Activated CD4-positive, alpha-beta T cell treated with anti-CD3 and anti-CD28 coated beads for 36 hours (primary cell): Measurements from ENCODE around the gene MAPRE2. TPM values are rescaled to one million over a fixed set of nuclear protein-coding genes. Genes with fewer than 3 reads are reported as not detected.
"Not testable (repeated sequence)": the region's sequence is repeated elsewhere in the genome, so short reads cannot be mapped to it uniquely, and the experiment has no call there.

Source experiments
- ATAC-seq: fragments of 200-7000 bp; cut with Tn5 transposase; one replicate; pipeline ENCODE4 v1.10.0; 2021; ENCODE audit warnings: mild to moderate bottlenecking, moderate library complexity
- CTCF ChIA-PET: fragments of 350-600 bp; sonication (Branson Sonifier 250); formaldehyde crosslinking; loops from one replicate; lab custom pipeline; 2021; ENCODE audit warnings: antibody characterized with exemption; lab: Charles Lee
- POLR2A ChIA-PET: fragments of 350-600 bp; sonication (Branson Sonifier 250); formaldehyde crosslinking; loops from one replicate; lab custom pipeline; 2021; ENCODE audit warnings: antibody characterized with exemption, inconsistent platforms; lab: Charles Lee
- DNase-seq: peaks from one replicate; pipeline ENCODE4 v3.0.0-alpha.2; 2020
- H3K27ac Mint-ChIP-seq: one replicate; pipeline ENCODE4 v1.8.0; 2021; ENCODE audit warnings: mixed read lengths
- H3K27me3 Mint-ChIP-seq: one replicate; pipeline ENCODE4 v1.8.0; 2021; ENCODE audit warnings: mixed read lengths
- H3K36me3 Mint-ChIP-seq: one replicate; pipeline ENCODE4 v1.8.0; 2021; ENCODE audit warnings: low read depth, mixed read lengths
- H3K4me1 Mint-ChIP-seq: one replicate; pipeline ENCODE4 v1.8.0; 2021; ENCODE audit warnings: mixed read lengths
- H3K4me3 Mint-ChIP-seq: one replicate; pipeline ENCODE4 v1.8.0; 2021; ENCODE audit warnings: mild to moderate bottlenecking, moderate library complexity, mixed read lengths
- H3K9me3 Mint-ChIP-seq: one replicate; pipeline ENCODE4 v1.8.0; 2021; ENCODE audit warnings: low read depth, mixed read lengths
- intact Hi-C, 2 experiments: fragments of 100-400 bp; cut with DNase I in 1 of 2; cut with micrococcal nuclease in 1 of 2; formaldehyde crosslinking; loops; one replicate each; pipeline versions ENCODE4 v1.14.2 to v1.15.1; 2022 to 2024; cut with DNase I, micrococcal nuclease
- total RNA-seq, 2 experiments: library from RNA; stranded (reverse); gene quantifications; one replicate each; pipeline ENCODE4 v1.2.3, GENCODE V29; 2021

Gene MAPRE2
- total RNA-seq, 2 experiments from 2014 or later: 59.4 to 83.8 TPM

GRCh38 chr18:35167857-35168256 lies 126.6 kb downstream of the MAPRE2 start:
- no peaks in the 10 kb centered on the region for H3K9me3 Mint-ChIP-seq
- ChIA-PET CTCF (no interaction called here), POLR2A (no interaction called here)
- DNase-seq (no peak), ATAC-seq (no peak)
- H3K36me3 Mint-ChIP-seq: no peaks in the 10 kb centered on the region
- H3K27me3 Mint-ChIP-seq: no peaks in the 10 kb centered on the region
- no peak overlapping the region for H3K4me3 Mint-ChIP-seq
- H3K27ac Mint-ChIP-seq: no peak overlapping the region
- peaks cover 19% of the 10 kb centered on the region for H3K4me1 Mint-ChIP-seq
- intact Hi-C loops: no loop called here

- POLR2A ChIA-PET, DNase-seq, H3K27ac Mint-ChIP-seq, H3K27me3 Mint-ChIP-seq, H3K36me3 Mint-ChIP-seq, intact Hi-C loops, H3K9me3 Mint-ChIP-seq, H3K4me3 Mint-ChIP-seq, ATAC-seq: not testable (repeated sequence)
- peaks cover 33% of the 10 kb centered on the region for H3K4me1 Mint-ChIP-seq
- CTCF ChIA-PET: interaction anchor here (1.2 kb wide), 1 partner anchor 11 kb away, joined by 4 read pairs; no protein-coding TSS in a partner anchor
Observed at GRCh38 chr18:35170323-35170722, 129.1 kb downstream of the MAPRE2 start.

GRCh38 chr18:35171315-35171987 lies 130.2 kb downstream of the MAPRE2 start:
- H3K9me3 Mint-ChIP-seq: peaks cover 7% of the 10 kb centered on the region
- CTCF ChIA-PET: interaction anchor here (0.8 to 1.2 kb wide), 2 partner anchors 13 to 165 kb away, joined by 4 to 5 read pairs; no protein-coding TSS in a partner anchor

DNA sequence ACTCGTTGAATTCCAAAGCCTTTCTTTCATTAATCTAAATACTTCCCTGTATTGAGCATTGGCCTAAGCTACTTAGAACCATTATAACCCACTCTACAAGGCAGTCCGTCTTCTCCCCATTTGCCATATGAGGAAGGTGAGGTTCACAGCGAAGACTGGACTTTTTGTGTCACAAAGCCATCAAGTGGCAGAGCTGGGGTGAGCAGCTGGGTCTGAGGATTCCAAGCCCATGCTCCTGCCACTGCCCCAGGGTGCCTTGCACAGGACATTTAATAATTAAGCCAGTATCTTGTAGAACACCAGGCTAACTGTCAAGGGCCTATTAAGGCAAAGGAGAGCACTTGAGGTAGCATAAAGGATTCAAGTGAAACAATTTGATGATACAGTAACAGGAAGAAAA lies 130.8 kb downstream of the MAPRE2 start:
- no peaks in the 10 kb centered on the region for H3K36me3 Mint-ChIP-seq
- H3K9me3 Mint-ChIP-seq: peaks cover 9% of the 10 kb centered on the region
- intact Hi-C loops: no loop called here
- CTCF ChIA-PET: interaction anchor here (0.8 to 1.2 kb wide), 2 partner anchors 14 to 166 kb away, joined by 4 to 5 read pairs; no protein-coding TSS in a partner anchor
- ATAC-seq (no peak), DNase-seq (no peak)
- POLR2A ChIA-PET: no interaction called here
- H3K4me3 Mint-ChIP-seq: no peak overlapping the region
- peak overlapping the region; percentile 16 for H3K27ac Mint-ChIP-seq
- peaks cover 33% of the 10 kb centered on the region for H3K4me1 Mint-ChIP-seq
- H3K27me3 Mint-ChIP-seq: no peaks in the 10 kb centered on the region

More at GRCh38 chr18:35171315-35171987, 130.2 kb downstream of the MAPRE2 start:
- DNase-seq: no peak
- no peaks in the 10 kb centered on the region for H3K36me3 Mint-ChIP-seq
- ATAC-seq: peak; percentile 76
- H3K4me3 Mint-ChIP-seq: no peak overlapping the region
- intact Hi-C loops: no loop called here
- no peaks in the 10 kb centered on the region for H3K27me3 Mint-ChIP-seq
- POLR2A ChIA-PET: interaction anchor here (0.5 kb wide), 1 partner anchor 305 kb away, joined by 6 read pairs; no protein-coding TSS in a partner anchor
- peak overlapping the region; percentile 45 for H3K27ac Mint-ChIP-seq
- H3K4me1 Mint-ChIP-seq: peaks cover 33% of the 10 kb centered on the region

DNA sequence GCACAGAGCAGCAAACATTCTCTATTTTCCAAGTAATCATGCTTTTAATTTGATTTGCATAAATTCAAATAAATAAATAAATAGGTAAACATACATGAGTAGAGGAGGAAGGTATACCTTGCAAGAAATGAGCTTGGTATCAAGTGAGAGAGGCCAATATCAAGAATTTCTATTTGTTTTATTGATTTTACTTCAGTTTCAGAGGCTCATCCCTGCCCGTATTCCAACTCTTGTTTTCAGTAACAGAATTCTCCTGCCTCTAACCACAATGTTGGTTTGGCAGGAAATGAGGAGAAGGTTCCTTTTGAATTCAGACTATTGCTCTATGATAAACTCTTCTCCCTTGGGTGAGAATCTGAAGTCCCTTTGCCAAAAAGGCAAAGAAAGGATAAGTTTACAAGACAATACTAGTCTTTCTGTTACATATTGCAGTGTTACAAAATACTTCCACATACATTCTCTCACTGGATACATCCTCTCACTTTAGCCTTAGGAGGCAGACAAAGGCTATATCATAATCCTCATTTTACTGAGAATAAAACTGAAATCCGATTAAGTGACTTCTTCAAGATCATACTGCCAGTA lies 131.3 kb downstream of the MAPRE2 start:
- ATAC-seq (no peak), DNase-seq (no peak)
- no peaks in the 10 kb centered on the region for H3K27me3 Mint-ChIP-seq
- no peaks in the 10 kb centered on the region for H3K36me3 Mint-ChIP-seq
- ChIA-PET CTCF (no interaction called here), POLR2A (no interaction called here)
- H3K27ac Mint-ChIP-seq: peak overlapping the region; percentile 24
- peaks cover 33% of the 10 kb centered on the region for H3K4me1 Mint-ChIP-seq
- H3K9me3 Mint-ChIP-seq: peaks cover 10% of the 10 kb centered on the region
- intact Hi-C loops: no loop called here
- no peak overlapping the region for H3K4me3 Mint-ChIP-seq

DNA sequence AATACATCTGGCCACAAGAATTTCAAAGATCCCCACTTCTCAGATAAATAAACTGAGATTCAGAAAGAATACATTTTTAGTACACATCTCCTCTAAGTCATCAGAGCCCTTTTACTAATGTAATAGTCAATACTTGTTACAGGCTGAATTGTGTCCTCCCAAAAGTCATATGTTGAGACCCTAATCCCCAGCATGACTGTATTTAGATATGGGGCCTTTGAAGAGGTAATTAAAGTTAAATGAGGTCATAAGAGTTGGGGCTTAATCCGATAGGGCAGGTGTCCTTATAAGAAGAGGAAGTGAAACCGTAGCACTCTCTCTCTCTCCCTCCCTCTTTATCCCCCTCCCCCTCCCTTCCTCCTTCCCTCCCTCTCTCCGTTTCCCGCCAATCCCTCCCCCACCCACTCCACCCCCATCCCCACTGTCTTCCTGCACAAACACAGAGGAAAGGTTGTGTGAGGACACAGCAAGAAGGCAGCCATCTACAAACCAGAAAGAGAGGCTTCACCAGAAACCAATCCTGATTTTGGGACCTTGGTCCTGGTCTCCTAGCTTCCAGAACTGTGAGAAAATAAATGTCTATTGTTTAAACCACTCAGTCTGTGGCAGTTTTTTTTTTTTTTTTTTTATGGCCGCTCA lies 133.0 kb downstream of the MAPRE2 start:
- ATAC-seq: peak; percentile 50
- Mint-ChIP-seq H3K4me3 (no peak overlapping the region), H3K36me3 (no peaks in the 10 kb centered on the region), H3K27ac (peak overlapping the region; percentile 43), H3K4me1 (peaks cover 33% of the 10 kb centered on the region), H3K27me3 (no peaks in the 10 kb centered on the region), H3K9me3 (peaks cover 11% of the 10 kb centered on the region)
- POLR2A ChIA-PET: no interaction called here
- CTCF ChIA-PET: interaction anchor here (0.6 to 0.7 kb wide), 2 partner anchors 9 to 14 kb away, joined by 4 read pairs; no protein-coding TSS in a partner anchor
- intact Hi-C loops: no loop called here
- DNase-seq: peak; percentile 22

- intact Hi-C loops: no loop called here
- H3K27ac Mint-ChIP-seq: peak overlapping the region; percentile 30
- peaks cover 11% of the 10 kb centered on the region for H3K9me3 Mint-ChIP-seq
- peaks cover 33% of the 10 kb centered on the region for H3K4me1 Mint-ChIP-seq
- ChIA-PET CTCF (interaction anchor here (0.7 kb wide), 1 partner anchor 8 kb away, joined by 4 read pairs; no protein-coding TSS in a partner anchor), POLR2A (no interaction called here)
- no peaks in the 10 kb centered on the region for H3K27me3 Mint-ChIP-seq
- H3K4me3 Mint-ChIP-seq: no peak overlapping the region
- no peaks in the 10 kb centered on the region for H3K36me3 Mint-ChIP-seq
- no peak for ATAC-seq
- DNase-seq: no peak
Observed at GRCh38 chr18:35174745-35175144, 133.5 kb downstream of the MAPRE2 start.

DNA sequence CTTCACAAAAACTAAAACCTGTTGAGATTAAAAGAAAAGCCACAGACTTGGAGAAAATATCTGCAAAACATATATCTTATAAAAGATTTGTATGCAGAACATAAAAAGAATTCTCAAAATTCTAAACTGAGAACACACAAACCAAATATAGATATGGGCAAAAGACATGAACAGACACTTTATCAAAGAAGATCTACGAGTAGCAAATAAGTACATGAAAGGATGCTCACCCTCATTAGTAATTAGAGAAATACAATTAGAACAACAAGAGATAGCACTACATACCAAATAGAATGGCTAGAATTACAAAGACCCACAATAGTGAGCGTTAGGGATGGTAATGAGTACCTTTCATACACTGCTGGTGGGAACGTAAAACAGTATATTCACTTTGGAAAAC lies 135.7 kb downstream of the MAPRE2 start:
- Mint-ChIP-seq H3K27me3 (no peaks in the 10 kb centered on the region), H3K36me3 (no peaks in the 10 kb centered on the region), H3K4me1 (peaks cover 22% of the 10 kb centered on the region), H3K27ac (no peak overlapping the region), H3K9me3 (peaks cover 11% of the 10 kb centered on the region), H3K4me3 (no peak overlapping the region)
- CTCF ChIA-PET: interaction anchor here (1.2 to 1.4 kb wide), 2 partner anchors 10 to 15 kb away, joined by 4 read pairs; no protein-coding TSS in a partner anchor
- intact Hi-C loops: no loop called here
- POLR2A ChIA-PET: no interaction called here
- DNase-seq: no peak
- no peak for ATAC-seq

DNA sequence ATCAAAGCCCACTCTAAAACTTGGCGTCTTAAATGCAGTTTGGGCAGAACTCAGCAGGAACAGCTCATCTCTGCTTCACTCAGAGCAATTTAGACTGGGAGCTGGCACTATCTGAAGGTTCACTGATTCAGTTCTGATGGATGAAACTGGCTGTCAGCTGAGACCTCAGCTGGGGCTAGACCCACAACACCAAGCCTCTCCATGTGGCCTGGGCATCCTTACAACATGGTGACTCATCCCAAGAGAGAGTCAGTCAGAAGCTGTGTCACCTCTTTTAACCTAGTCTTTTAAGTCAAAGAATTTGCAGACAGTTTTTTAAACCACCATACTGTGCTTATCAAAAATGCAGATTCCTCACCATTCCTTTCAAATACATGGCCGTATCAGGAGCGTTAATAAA lies 137.0 kb downstream of the MAPRE2 start:
- peak; percentile 95 for ATAC-seq

DNA sequence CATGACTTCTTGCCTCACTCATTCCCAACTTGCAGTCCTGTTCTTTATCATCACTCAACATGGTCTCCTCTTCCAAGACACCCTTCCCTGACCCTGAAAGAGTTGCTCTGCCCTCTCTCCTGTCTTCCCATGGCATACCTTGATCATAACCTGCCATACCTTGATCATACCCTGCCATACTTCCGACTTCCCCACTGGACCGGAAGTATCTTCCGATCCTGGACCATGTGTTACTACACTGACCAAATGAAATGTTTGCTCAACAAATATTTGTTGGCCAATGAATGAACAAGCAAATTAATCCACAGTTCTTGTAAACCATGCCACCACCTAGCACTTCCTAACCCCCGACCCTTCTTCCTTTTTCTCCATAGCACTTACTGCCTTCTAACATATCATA lies 138.7 kb downstream of the MAPRE2 start:
- DNase-seq: no peak
- intact Hi-C loops: no loop called here
- ATAC-seq: no peak
- no peak overlapping the region for H3K27ac Mint-ChIP-seq
- CTCF ChIA-PET: no interaction called here
- H3K36me3 Mint-ChIP-seq: no peaks in the 10 kb centered on the region
- H3K4me3 Mint-ChIP-seq: no peak overlapping the region
- peaks cover under 1% of the 10 kb centered on the region for H3K4me1 Mint-ChIP-seq
- POLR2A ChIA-PET: no interaction called here
- H3K9me3 Mint-ChIP-seq: peaks cover 8% of the 10 kb centered on the region
- H3K27me3 Mint-ChIP-seq: no peaks in the 10 kb centered on the region

More for the DNA sequence above, 137.0 kb downstream of the MAPRE2 start:
- CTCF ChIA-PET: interaction anchor here (1.4 kb wide), 1 partner anchor 13 kb away, joined by 4 read pairs; no protein-coding TSS in a partner anchor
- POLR2A ChIA-PET: no interaction called here
- Mint-ChIP-seq H3K4me1 (peaks cover 12% of the 10 kb centered on the region), H3K27ac (no peak overlapping the region), H3K36me3 (no peaks in the 10 kb centered on the region), H3K4me3 (no peak overlapping the region), H3K9me3 (peaks cover 11% of the 10 kb centered on the region), H3K27me3 (no peaks in the 10 kb centered on the region)
- DNase-seq: peak; percentile 59
- intact Hi-C loops: no loop called here

- Mint-ChIP-seq H3K9me3 (peaks cover 8% of the 10 kb centered on the region), H3K4me1 (no peaks in the 10 kb centered on the region), H3K4me3 (no peak overlapping the region), H3K36me3 (no peaks in the 10 kb centered on the region), H3K27me3 (no peaks in the 10 kb centered on the region), H3K27ac (no peak overlapping the region)
- ChIA-PET POLR2A (no interaction called here), CTCF (no interaction called here)
- ATAC-seq (no peak), DNase-seq (no peak)
- intact Hi-C loops: no loop called here
Observed at GRCh38 chr18:35180455-35180854, 139.2 kb downstream of the MAPRE2 start.
